Frontal cortex (tissue), 4 donors: ENCODE data around the gene CSAD. TPM values are rescaled to one million over a fixed set of nuclear protein-coding genes. Genes with fewer than 3 reads are reported as not detected.

Experiments
- DNase-seq, 2 donors: peaks; one replicate each; pipeline ENCODE4 v3.0.0; 2012; ENCODE audit warnings: low spot score in 2 of 2
- FAIRE-seq: peaks from 2 replicates; lab custom pipeline; 2012; peaks lifted over from hg19 to GRCh38; lab: Jason Lieb, UNC
- total RNA-seq: library from RNA; depleted of rRNA; stranded (reverse); fragments of >200 nt; gene quantifications from one replicate; pipeline ENCODE4 v1.2.3, GENCODE V29; 2014
- donor health status: control.
- donor health status: control.
- donor health status: control.

Gene CSAD
- 11.8 TPM for total RNA-seq

GRCh38 chr12:53180220-53180930, at the start of gene CSAD, which contains the start of gene ZNF740:
Gene CSAD (minus strand): TSS chr12:53180925. CDS start chr12:53173470, 7,455 bp downstream.
Gene ZNF740 (plus strand): TSS chr12:53180722. CDS start chr12:53181984, 1,262 bp downstream.
- FAIRE-seq, result no peak
- peak; percentile 99 for DNase-seq

- DNase-seq (no peak), FAIRE-seq (no peak)
These were observed 49.6 kb upstream of the CSAD start for GRCh38 chr12:53230108-53230845.

DNA sequence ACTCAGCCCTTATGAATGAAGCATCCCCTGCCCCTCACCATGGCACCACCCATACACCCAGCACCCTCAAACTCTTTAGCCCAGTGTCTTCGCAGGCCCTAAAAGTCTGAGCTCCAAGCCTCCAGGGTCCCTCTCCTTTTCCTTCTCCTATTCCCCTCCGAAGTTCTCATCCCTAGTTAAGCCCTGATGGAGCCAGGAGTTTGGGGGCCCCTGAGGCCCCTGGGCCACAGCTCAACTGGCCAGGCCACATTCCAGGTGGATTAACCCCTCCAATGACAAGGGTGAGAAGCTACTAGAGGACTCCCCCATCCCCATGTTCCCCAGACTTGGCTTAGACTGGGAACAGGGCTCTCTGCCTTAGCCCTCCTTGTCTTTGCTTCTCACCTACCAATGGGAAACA, 48.7 kb upstream of the CSAD start:
- DNase-seq (no peak), FAIRE-seq (no peak)

DNA sequence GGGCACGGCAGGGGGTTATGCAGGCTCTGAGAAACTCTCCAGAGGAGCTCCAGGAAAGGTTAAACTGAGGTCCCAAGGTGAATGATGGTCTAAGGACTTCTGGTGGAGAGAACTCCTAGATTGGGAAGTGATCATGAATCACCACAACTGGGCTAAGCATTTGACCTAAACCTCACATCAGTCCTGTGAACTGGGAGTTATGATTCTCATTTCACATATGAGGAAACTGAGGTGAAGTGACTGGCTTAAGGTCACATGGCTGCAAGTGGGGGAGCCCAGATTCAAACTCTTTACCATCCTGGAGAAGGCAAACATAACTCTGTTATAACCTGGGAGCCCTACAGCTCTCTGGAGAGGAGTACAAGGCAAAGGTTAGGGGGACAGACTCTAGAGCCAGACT, 47.1 kb upstream of the CSAD start:
- DNase-seq (no peak), FAIRE-seq (no peak)

DNA sequence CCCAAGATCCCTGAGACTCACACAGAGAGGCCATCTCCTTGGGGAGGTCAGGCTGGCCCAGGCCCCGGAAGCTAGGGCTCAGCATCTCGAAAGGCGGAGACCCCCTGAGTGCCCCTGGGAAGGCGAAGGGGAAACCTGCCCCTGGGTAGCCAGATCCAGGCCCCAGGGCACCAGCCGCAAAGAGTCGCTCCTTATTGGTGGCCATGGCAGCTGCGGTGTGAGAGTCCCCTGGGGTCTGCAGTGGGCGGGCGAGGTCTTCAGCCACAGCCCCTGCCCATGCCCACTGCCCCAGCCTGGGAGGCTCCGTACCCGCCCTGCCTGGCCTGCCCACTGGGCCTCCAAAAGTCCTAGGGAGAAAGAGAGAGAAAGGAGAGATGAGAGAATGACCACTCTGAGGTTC, 46.6 kb upstream of the CSAD start:
- FAIRE-seq (no peak), DNase-seq (no peak)

- DNase-seq (no peak), FAIRE-seq (no peak)
These were observed 46.1 kb upstream of the CSAD start for GRCh38 chr12:53226815-53227214.

GRCh38 chr12:53225635-53226424, 45.1 kb upstream of the CSAD start:
- FAIRE-seq, result no peak
- DNase-seq, result no peak

- DNase-seq, result no peak
- FAIRE-seq, result no peak
These were observed 44.3 kb upstream of the CSAD start for GRCh38 chr12:53224897-53225634.

GRCh38 chr12:53224061-53224896, 43.6 kb upstream of the CSAD start:
- FAIRE-seq (no peak), DNase-seq (no peak)

- DNase-seq (peak in 1 of 2 donors; percentile 76), FAIRE-seq (no peak)
These were observed 42.8 kb upstream of the CSAD start for GRCh38 chr12:53223389-53224060.

- FAIRE-seq (no peak), DNase-seq (no peak)
These were observed 42.1 kb upstream of the CSAD start for GRCh38 chr12:53222806-53223261.

DNA sequence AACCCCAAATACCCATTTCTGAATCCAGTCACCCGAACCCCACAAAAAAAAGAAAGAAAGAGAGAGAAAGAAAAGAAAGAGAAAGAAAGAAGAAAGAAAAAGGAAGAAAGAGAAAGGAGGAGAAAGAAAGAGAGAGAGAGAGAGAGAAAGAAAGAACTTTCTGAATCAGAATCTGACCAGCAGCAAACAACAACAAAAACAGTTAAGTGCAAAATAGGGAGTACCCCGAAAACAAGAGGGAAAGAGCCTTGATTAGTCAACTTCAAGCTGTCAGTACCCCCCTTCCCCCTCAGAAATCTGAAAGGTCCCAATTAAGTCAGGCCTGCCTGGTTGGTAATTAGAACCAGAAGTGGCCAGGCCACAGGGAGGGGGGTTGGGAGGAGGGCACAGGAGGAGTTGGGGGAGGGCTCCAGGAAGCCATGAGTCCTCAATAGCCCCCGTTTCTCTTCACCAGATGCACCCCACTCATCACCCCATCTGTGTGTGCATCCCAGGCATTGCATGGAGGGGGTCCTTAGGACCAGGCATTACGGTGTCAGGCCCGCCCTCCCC, 41.5 kb upstream of the CSAD start:
- FAIRE-seq, result no peak
- no peak for DNase-seq

GRCh38 chr12:53221203-53222080, 40.7 kb upstream of the CSAD start:
- DNase-seq (peak; percentile 86), FAIRE-seq (no peak)

- DNase-seq (peak; percentile 88), FAIRE-seq (no peak)
These were observed 40.0 kb upstream of the CSAD start for GRCh38 chr12:53220694-53221202.

- DNase-seq (peak; percentile 58 to 72), FAIRE-seq (no peak)
These were observed 39.4 kb upstream of the CSAD start for GRCh38 chr12:53219956-53220693.

GRCh38 chr12:53219292-53219955, 38.7 kb upstream of the CSAD start:
- FAIRE-seq (no peak), DNase-seq (peak in 1 of 2 donors; percentile 58)
